PFSK-1 (cell line): Measurements from ENCODE around the gene LCN12.

Experiments
- FOXP2 ChIP-seq: optimal IDR thresholded peaks from 2 replicates; pipeline ENCODE3; 2011; ENCODE audit warnings: borderline replicate concordance, control low read depth, inconsistent platforms; ENCODE audit not compliant: insufficient read depth; ENCODE audit errors: extremely low read length, extremely low read depth
- POLR2AphosphoS5 ChIP-seq: IDR thresholded peaks from 2 replicates; pipeline ENCODE4 v1.6.1; 2012; ENCODE audit warnings: low read depth, mild to moderate bottlenecking, control low read depth, low read length, moderate library complexity
- REST ChIP-seq, 2 experiments: IDR thresholded peaks; 2 replicates each; pipeline versions ENCODE4 v1.6.1 to v1.8.0; 2011 to 2012; ENCODE audit warnings: low read depth in 2 of 2, low read length in 2 of 2, control low read depth in 1 of 2, inconsistent platforms in 1 of 2, mild to moderate bottlenecking in 1 of 2, moderate library complexity in 1 of 2; ENCODE audit not compliant: insufficient read depth in 1 of 2
- SIN3A ChIP-seq: IDR thresholded peaks from 2 replicates; pipeline ENCODE4 v1.6.1; 2012; ENCODE audit warnings: mild to moderate bottlenecking, low read length, moderate library complexity, borderline replicate concordance; ENCODE audit not compliant: insufficient read depth
- TAF1 ChIP-seq: IDR thresholded peaks from 2 replicates; pipeline ENCODE4 v1.6.1; 2012; ENCODE audit warnings: low read length, control low read depth, borderline replicate concordance; ENCODE audit not compliant: insufficient read depth

The LCN12 gene

GRCh38 chr9:136963751-136964150 is 11.7 kb downstream of the LCN12 start:
- TF ChIP-seq TAF1: no peak
- no peak for TF ChIP-seq FOXP2
- no peak for TF ChIP-seq SIN3A
- no peak for TF ChIP-seq POLR2AphosphoS5
- TF ChIP-seq REST (IDR thresholded peaks at IDR 0.05; ENCODE audit: insufficient read depth in 1 of 2, low read depth in 2 of 2, low read length in 2 of 2): no peak

- peak in 1 of 2 experiments; percentile 40; a peak in 1 of 4 replicates for TF ChIP-seq REST (IDR thresholded peaks at IDR 0.05; ENCODE audit: insufficient read depth in 1 of 2, low read depth in 2 of 2, low read length in 2 of 2)
- TF ChIP-seq FOXP2: no peak
- TF ChIP-seq POLR2AphosphoS5: no peak
These were observed 12.2 kb downstream of the LCN12 start for GRCh38 chr9:136964171-136964689.

GRCh38 chr9:136964833-136965422 is 12.9 kb downstream of the LCN12 start:
- TF ChIP-seq TAF1 (no peak), POLR2AphosphoS5 (no peak), REST (IDR thresholded peaks at IDR 0.05; ENCODE audit: insufficient read depth in 1 of 2, low read depth in 2 of 2, low read length in 2 of 2) (no peak), FOXP2 (no peak)

GRCh38 chr9:136965771-136966484 is 13.9 kb downstream of the LCN12 start:
- TF ChIP-seq TAF1: no peak
- TF ChIP-seq FOXP2: no peak
- no peak for TF ChIP-seq REST (IDR thresholded peaks at IDR 0.05; ENCODE audit: insufficient read depth in 1 of 2, low read depth in 2 of 2, low read length in 2 of 2)
- no peak for TF ChIP-seq POLR2AphosphoS5
- no peak for TF ChIP-seq SIN3A
